Measurements from ENCODE around the gene VIPAS39.

Gene VIPAS39

GRCh38 chr14:77457522-77458248 is at the start of gene VIPAS39, which contains the start of gene AHSA1:
Gene VIPAS39, minus strand, starts transcription at chr14:77457601. Its CDS starts 3,499 bp downstream, at chr14:77454102.
Gene AHSA1, plus strand, starts transcription at chr14:77458093. Its CDS starts 97 bp downstream, at chr14:77458190.
- peak; percentile 100 for DNase-seq (ENCODE audit: low read depth)

- DNase-seq (ENCODE audit: low read depth), result no peak
Observed at GRCh38 chr14:77505031-77505430, 47.6 kb upstream of the VIPAS39 start.

GRCh38 chr14:77503138-77503537 is 45.7 kb upstream of the VIPAS39 start:
- no peak for DNase-seq (ENCODE audit: low read depth)

- DNase-seq (ENCODE audit: low read depth), result no peak
Observed at GRCh38 chr14:77502109-77502782, 44.8 kb upstream of the VIPAS39 start.

GRCh38 chr14:77498984-77499527 is 41.7 kb upstream of the VIPAS39 start:
- DNase-seq (ENCODE audit: low read depth), result no peak

GRCh38 chr14:77498120-77498979 is 40.9 kb upstream of the VIPAS39 start, which contains the start of gene ISM2:
Gene ISM2, minus strand, starts transcription at chr14:77498816. Its CDS starts 23 bp downstream, at chr14:77498793.
- peak; percentile 54 for DNase-seq (ENCODE audit: low read depth)

GRCh38 chr14:77495334-77495733 is 37.9 kb upstream of the VIPAS39 start:
- DNase-seq (ENCODE audit: low read depth), result no peak

- DNase-seq (ENCODE audit: low read depth), result no peak
Observed at GRCh38 chr14:77491056-77491455, 33.7 kb upstream of the VIPAS39 start.

- no peak for DNase-seq (ENCODE audit: low read depth)
Observed at GRCh38 chr14:77490347-77490986, 33.1 kb upstream of the VIPAS39 start.

GRCh38 chr14:77489041-77489440 is 31.6 kb upstream of the VIPAS39 start:
- DNase-seq (ENCODE audit: low read depth), result no peak

- no peak for DNase-seq (ENCODE audit: low read depth)
Observed at GRCh38 chr14:77488558-77488957, 31.2 kb upstream of the VIPAS39 start.

- DNase-seq (ENCODE audit: low read depth), result peak; percentile 91
Observed at GRCh38 chr14:77485901-77486678, 28.7 kb upstream of the VIPAS39 start.

- DNase-seq (ENCODE audit: low read depth), result no peak
Observed at GRCh38 chr14:77485256-77485655, 27.9 kb upstream of the VIPAS39 start.

GRCh38 chr14:77482422-77482821 is 25.0 kb upstream of the VIPAS39 start:
- DNase-seq (ENCODE audit: low read depth), result no peak

GRCh38 chr14:77478796-77479195 is 21.4 kb upstream of the VIPAS39 start:
- no peak for DNase-seq (ENCODE audit: low read depth)

- DNase-seq (ENCODE audit: low read depth), result no peak
Observed at GRCh38 chr14:77478029-77478428, 20.6 kb upstream of the VIPAS39 start.

GRCh38 chr14:77475432-77476115 is 18.2 kb upstream of the VIPAS39 start:
- no peak for DNase-seq (ENCODE audit: low read depth)

- no peak for DNase-seq (ENCODE audit: low read depth)
Observed at GRCh38 chr14:77474479-77475177, 17.2 kb upstream of the VIPAS39 start.

- DNase-seq (ENCODE audit: low read depth), result no peak
Observed at GRCh38 chr14:77473921-77474320, 16.5 kb upstream of the VIPAS39 start.
